ENCODE results near the gene RPA1. TPM values are rescaled to one million over a fixed set of nuclear protein-coding genes. Genes with fewer than 3 reads are reported as not detected.

RPA1 gene
- total and polyA plus RNA-seq, 2 of the 8 experiments (the other 6 are each of a cell fraction or from before 2014, with no cell fraction given): 79.1 to 194 TPM

GRCh38 chr17:1930337-1930645, 100.5 kb downstream of the RPA1 start:
- H4K91ac ChIP-seq (replicated peaks; ENCODE audit: insufficient read length, low read length): no peak overlapping the region
- FAIRE-seq (no peak), DNase-seq (ENCODE audit: low read depth in 1 of 2, low spot score in 2 of 2) (no peak)
- no peaks in the 10 kb centered on the region for H3K79me1 ChIP-seq (ENCODE audit: low read depth, low read length)
- no peaks in the 10 kb centered on the region for H4K20me1 ChIP-seq (replicated peaks in 1 of 2; ENCODE audit: control insufficient read depth in 1 of 2, insufficient read depth in 2 of 2, low read length in 2 of 2)
- no peak overlapping the region for H3K14ac ChIP-seq (ENCODE audit: insufficient read length)
- no peak overlapping the region for H2BK120ac ChIP-seq (replicated peaks; ENCODE audit: low read depth, low read length)
- no peak overlapping the region for H2BK20ac ChIP-seq (ENCODE audit: low read length)
- TF ChIP-seq POU5F1 (IDR thresholded peaks at IDR 0.05; ENCODE audit: low read depth, low read length) (no peak), EZH2 (IDR thresholded peaks at IDR 0.05; ENCODE audit: low read depth, low read length, severe bottlenecking) (no peak), BRCA1 (IDR thresholded peaks at IDR 0.05; ENCODE audit: low read depth, low read length) (no peak), TEAD4 (IDR thresholded peaks at IDR 0.05; ENCODE audit: low read depth, low read length) (no peak), KDM1A (IDR thresholded peaks at IDR 0.05; ENCODE audit: borderline replicate concordance, low read length) (no peak), YY1 (IDR thresholded peaks at IDR 0.05; ENCODE audit: low read depth, low read length) (no peak), KDM5A (IDR thresholded peaks at IDR 0.05; ENCODE audit: low read length) (no peak), HDAC2 (IDR thresholded peaks at IDR 0.05; ENCODE audit: borderline replicate concordance in 1 of 2, low read depth in 2 of 2, low read length in 2 of 2) (no peak), CBX8 (IDR thresholded peaks at IDR 0.05; ENCODE audit: borderline replicate concordance, low read depth, low read length) (no peak), FOSL1 (IDR thresholded peaks at IDR 0.05; ENCODE audit: insufficient read depth, low read depth, low read length) (no peak), RNF2 (IDR thresholded peaks at IDR 0.05; ENCODE audit: borderline replicate concordance, low read depth, low read length, missing control alignments, poor library complexity, severe bottlenecking) (no peak), CREB1 (IDR thresholded peaks at IDR 0.05) (no peak), POLR2A (IDR thresholded peaks at IDR 0.05; ENCODE audit: control extremely low read depth in 1 of 2, low read depth in 2 of 2, low read length in 2 of 2) (no peak), CHD2 (IDR thresholded peaks at IDR 0.05; ENCODE audit: low read length) (no peak)
- H3K56ac ChIP-seq (replicated peaks; ENCODE audit: insufficient read length, low read depth, low read length): no peak overlapping the region
- H3K79me2 ChIP-seq (ENCODE audit: control insufficient read depth in 1 of 2, insufficient read depth in 2 of 2, low read length in 2 of 2): no peaks in the 10 kb centered on the region
- H3K9ac ChIP-seq (replicated peaks in 1 of 4; ENCODE audit: extremely low read depth in 1 of 4, low read depth in 3 of 4, low read length in 3 of 4): no peak overlapping the region
- H2AK5ac ChIP-seq (ENCODE audit: low read depth, low read length): no peak overlapping the region
- H4K8ac ChIP-seq (ENCODE audit: extremely low read depth, insufficient read depth, low read length): no peak overlapping the region; the same call in 1 of the 2 replicates
- H3K4me1 ChIP-seq (replicated peaks in 1 of 4; ENCODE audit: control insufficient read depth in 3 of 4, insufficient read depth in 4 of 4, low read length in 3 of 4): peaks cover 0 to 3% (median 1%) of the 10 kb centered on the region in 4 experiments; a peak in 3 of 7 replicates
- H3K23ac ChIP-seq (ENCODE audit: insufficient read length): no peak overlapping the region
- H3K27ac ChIP-seq (ENCODE audit: low read depth, low read length): no peak overlapping the region
- no peak overlapping the region for H3K18ac ChIP-seq (ENCODE audit: extremely low read depth, low read length)
- no peak overlapping the region for H3K4me2 ChIP-seq (ENCODE audit: insufficient read depth in 1 of 2, low read depth in 2 of 2, low read length in 2 of 2)
- H3K4ac ChIP-seq (replicated peaks; ENCODE audit: insufficient read length, low read depth, low read length): no peak overlapping the region
- ChIA-PET CTCF (ENCODE audit: partially characterized antibody) (interaction anchor here (1.1 to 4.3 kb wide), 5 partner anchors 8 to 79 kb away, joined by 3 to 18 read pairs (median 5); no protein-coding TSS in a partner anchor), POLR2A (ENCODE audit: partially characterized antibody) (no interaction called here)
- H4K5ac ChIP-seq (ENCODE audit: insufficient read length, low read depth, low read length): no peak overlapping the region
- 0 out of 2 replicates have a peak, but pooled peaks cover 2% of the 10 kb centered on the region for H3K23me2 ChIP-seq (ENCODE audit: low read depth, low read length)
- no peaks in the 10 kb centered on the region for H3K9me3 ChIP-seq (ENCODE audit: insufficient read depth in 2 of 2, low read depth in 1 of 2, low read length in 1 of 2)
- H2AFZ ChIP-seq (ENCODE audit: low read length): no peak overlapping the region
- peaks cover 0 to 6% (median 3%) of the 10 kb centered on the region in 4 experiments; a peak in 4 of 7 replicates for H3K27me3 ChIP-seq (replicated peaks in 1 of 4; ENCODE audit: control insufficient read depth in 3 of 4, extremely low read depth in 1 of 4, insufficient read depth in 3 of 4, low read length in 3 of 4)
- no peak overlapping the region for H2BK5ac ChIP-seq (ENCODE audit: low read depth, low read length)
- no peak overlapping the region for H2BK12ac ChIP-seq (ENCODE audit: low read depth, low read length)
- H2BK15ac ChIP-seq (ENCODE audit: low read length): no peak overlapping the region
- H3K36me3 ChIP-seq (ENCODE audit: control insufficient read depth in 2 of 4, insufficient read depth in 4 of 4, low read length in 3 of 4): no peaks in the 10 kb centered on the region
- no peak overlapping the region for H3K4me3 ChIP-seq (ENCODE audit: extremely low read depth in 1 of 4, insufficient read depth in 2 of 4, low read depth in 3 of 4, low read length in 4 of 4)
- 88% methylated on average over 7 of the region's 8 CpGs; no CpG with 5 or more reads in 1 of the 2 experiments for WGBS, 2 experiments (ENCODE audit: extremely low coverage in 1 of 2, insufficient coverage in 1 of 2, insufficient read length in 1 of 2, insufficient replicate concordance in 2 of 2, low coverage in 1 of 2, low lambda C conversion rate in 2 of 2, missing lambda C conversion rate in 1 of 2)

Measured in H1 (cell line).